ENCODE data around the gene ZNF331.

ZNF331 gene

GRCh38 chr19:53532362-53532761 lies 5.6 kb upstream of the ZNF331 start:
- CTCF ChIA-PET = interaction anchor here (1.5 kb wide), 1 partner anchor 260 kb away, joined by 3 read pairs; no protein-coding TSS in a partner anchor
- TF ChIP-seq ZNF843 (tag by site-specific recombination; IDR thresholded peaks at IDR 0.05) (no peak), ZEB2 (tag by site-specific recombination; IDR thresholded peaks at IDR 0.05) (no peak), HOXD13 (CRISPR knock-in tag; IDR thresholded peaks at IDR 0.05; ENCODE audit: borderline replicate concordance) (no peak), TSHZ1 (tag by site-specific recombination; IDR thresholded peaks at IDR 0.05; ENCODE audit: borderline replicate concordance) (no peak), ZNF223 (tag by site-specific recombination; IDR thresholded peaks at IDR 0.05) (no peak), ZNF596 (tag by site-specific recombination; IDR thresholded peaks at IDR 0.05) (no peak), ZNF580 (tag by site-specific recombination; IDR thresholded peaks at IDR 0.05) (no peak), ZNF404 (tag by site-specific recombination; IDR thresholded peaks at IDR 0.05) (no peak), ZBTB44 (tag by site-specific recombination; IDR thresholded peaks at IDR 0.05) (no peak), HIC1 (tag by site-specific recombination; IDR thresholded peaks at IDR 0.05) (no peak), ZNF600 (tag by site-specific recombination; IDR thresholded peaks at IDR 0.05) (no peak), ZNF10 (tag by site-specific recombination; IDR thresholded peaks at IDR 0.05) (no peak), ZNF335 (tag by site-specific recombination; conservative IDR thresholded peaks at IDR 0.05) (no peak), ZNF26 (tag by site-specific recombination; IDR thresholded peaks at IDR 0.05) (no peak), ZNF157 (tag by site-specific recombination; IDR thresholded peaks at IDR 0.05) (no peak), ZNF391 (tag by site-specific recombination; IDR thresholded peaks at IDR 0.05; ENCODE audit: borderline replicate concordance, low read depth) (no peak), ZSCAN30 (tag by site-specific recombination; IDR thresholded peaks at IDR 0.05) (no peak)
- no peaks in the 10 kb centered on the region for H3K4me1 ChIP-seq (ENCODE audit: control insufficient read depth, insufficient read depth, low read length)
- POLR2A ChIA-PET = no interaction called here
- no peak overlapping the region for H3K27ac ChIP-seq (ENCODE audit: extremely low read depth, low read depth, low read length)
- H3K36me3 ChIP-seq (ENCODE audit: control insufficient read depth in 2 of 2, insufficient read depth in 1 of 2, low read length in 2 of 2) = peaks cover 3 to 23% of the 10 kb centered on the region in 2 experiments
- H3K9me3 ChIP-seq (ENCODE audit: control insufficient read depth, insufficient read depth, low read depth, low read length) = no peaks in the 10 kb centered on the region
- no peak overlapping the region for H3K4me3 ChIP-seq (ENCODE audit: low read depth, low read length)
